ENCODE measurements around the gene MKNK1.

Gene MKNK1

DNA sequence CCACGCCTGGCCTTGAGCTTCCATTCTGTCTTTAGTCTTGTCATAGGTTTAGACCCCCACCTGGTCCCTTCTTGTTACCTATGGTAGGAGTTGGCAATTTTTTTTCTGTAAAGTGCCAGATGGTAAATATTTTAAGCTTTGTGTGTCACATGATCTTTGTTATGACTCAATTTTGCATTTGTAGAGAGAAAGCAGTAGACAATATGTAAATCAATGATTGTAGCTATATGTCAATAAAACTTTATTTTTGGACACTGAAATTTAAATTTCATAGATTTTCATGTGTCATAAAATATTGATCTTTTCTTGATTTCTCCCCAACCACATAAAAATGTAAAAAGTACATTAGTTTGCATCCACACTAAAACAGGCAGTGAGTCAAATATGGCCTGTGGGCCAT lies 8.0 kb downstream of the MKNK1 start:
- no peak overlapping the region for H3K4me3 ChIP-seq (ENCODE audit: control insufficient read depth, low read depth, low read length)
- no peak for DNase-seq (ENCODE audit: low read depth)
- TF ChIP-seq, protein P1, sequence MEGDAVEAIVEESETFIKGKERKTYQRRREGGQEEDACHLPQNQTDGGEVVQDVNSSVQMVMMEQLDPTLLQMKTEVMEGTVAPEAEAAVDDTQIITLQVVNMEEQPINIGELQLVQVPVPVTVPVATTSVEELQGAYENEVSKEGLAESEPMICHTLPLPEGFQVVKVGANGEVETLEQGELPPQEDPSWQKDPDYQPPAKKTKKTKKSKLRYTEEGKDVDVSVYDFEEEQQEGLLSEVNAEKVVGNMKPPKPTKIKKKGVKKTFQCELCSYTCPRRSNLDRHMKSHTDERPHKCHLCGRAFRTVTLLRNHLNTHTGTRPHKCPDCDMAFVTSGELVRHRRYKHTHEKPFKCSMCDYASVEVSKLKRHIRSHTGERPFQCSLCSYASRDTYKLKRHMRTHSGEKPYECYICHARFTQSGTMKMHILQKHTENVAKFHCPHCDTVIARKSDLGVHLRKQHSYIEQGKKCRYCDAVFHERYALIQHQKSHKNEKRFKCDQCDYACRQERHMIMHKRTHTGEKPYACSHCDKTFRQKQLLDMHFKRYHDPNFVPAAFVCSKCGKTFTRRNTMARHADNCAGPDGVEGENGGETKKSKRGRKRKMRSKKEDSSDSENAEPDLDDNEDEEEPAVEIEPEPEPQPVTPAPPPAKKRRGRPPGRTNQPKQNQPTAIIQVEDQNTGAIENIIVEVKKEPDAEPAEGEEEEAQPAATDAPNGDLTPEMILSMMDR (IDR thresholded peaks at IDR 0.05; ENCODE audit: control insufficient read depth, insufficient read depth, low read depth, low read length, missing control alignments): no peak

DNA sequence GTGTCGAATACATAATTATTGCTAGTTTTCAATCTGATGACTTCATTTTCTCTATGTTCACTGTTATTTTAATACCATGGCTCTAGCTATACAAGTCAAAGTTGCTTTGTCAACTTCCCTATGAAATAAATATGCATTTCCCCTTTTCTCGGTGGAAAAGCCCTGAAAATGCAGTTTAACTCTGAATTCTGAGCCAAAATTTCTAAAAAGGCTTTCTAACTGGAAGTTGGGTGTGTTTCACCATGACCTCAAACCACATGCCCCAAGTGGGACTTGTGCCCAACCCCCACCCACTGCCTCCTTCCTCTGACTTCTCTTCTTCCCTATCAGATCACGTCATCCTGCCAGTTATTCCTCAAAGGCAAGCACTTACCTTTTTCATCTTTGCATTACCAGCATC lies 8.9 kb downstream of the MKNK1 start:
- no peak overlapping the region for H3K4me3 ChIP-seq (ENCODE audit: control insufficient read depth, low read depth, low read length)
- no peak for DNase-seq (ENCODE audit: low read depth)
- TF ChIP-seq, protein P1 (IDR thresholded peaks at IDR 0.05; ENCODE audit: control insufficient read depth, insufficient read depth, low read depth, low read length, missing control alignments): no peak

- no peak for DNase-seq (ENCODE audit: low read depth)
- H3K4me3 ChIP-seq (ENCODE audit: control insufficient read depth, low read depth, low read length): no peak overlapping the region
- TF ChIP-seq, protein P1 (IDR thresholded peaks at IDR 0.05; ENCODE audit: control insufficient read depth, insufficient read depth, low read depth, low read length, missing control alignments): no peak
These were observed 10.0 kb downstream of the MKNK1 start for GRCh38 chr1:46594063-46594462.

DNA sequence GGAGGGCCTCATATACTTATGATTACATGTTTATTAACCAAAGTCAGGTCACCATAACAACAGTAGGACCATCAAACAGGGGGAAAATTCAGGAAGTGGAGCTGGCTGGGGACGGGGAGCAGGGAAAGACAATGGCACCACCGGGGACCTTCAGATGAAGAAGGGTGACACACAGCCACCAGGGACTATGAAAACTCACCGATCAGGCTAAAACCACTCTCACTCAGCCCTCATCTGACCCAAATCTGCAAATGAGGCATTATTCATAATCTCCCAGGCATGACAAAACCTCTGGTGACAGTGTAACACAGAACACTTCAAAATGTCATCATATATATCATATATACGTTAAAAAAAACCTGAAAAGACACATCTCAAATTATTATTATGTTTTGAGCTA lies 11.2 kb downstream of the MKNK1 start:
- DNase-seq (ENCODE audit: low read depth): no peak
- H3K4me3 ChIP-seq (ENCODE audit: control insufficient read depth, low read depth, low read length): no peak overlapping the region
- TF ChIP-seq, protein P1 (IDR thresholded peaks at IDR 0.05; ENCODE audit: control insufficient read depth, insufficient read depth, low read depth, low read length, missing control alignments): no peak

- DNase-seq (ENCODE audit: low read depth): no peak
- TF ChIP-seq, protein P1 (IDR thresholded peaks at IDR 0.05; ENCODE audit: control insufficient read depth, insufficient read depth, low read depth, low read length, missing control alignments): no peak
- H3K4me3 ChIP-seq (ENCODE audit: control insufficient read depth, low read depth, low read length): no peak overlapping the region
These were observed 14.5 kb downstream of the MKNK1 start for GRCh38 chr1:46589529-46589928.

GRCh38 chr1:46587069-46587468 lies 17.0 kb downstream of the MKNK1 start:
- TF ChIP-seq, protein P1 (IDR thresholded peaks at IDR 0.05; ENCODE audit: control insufficient read depth, insufficient read depth, low read depth, low read length, missing control alignments): no peak
- no peak for DNase-seq (ENCODE audit: low read depth)
- no peak overlapping the region for H3K4me3 ChIP-seq (ENCODE audit: control insufficient read depth, low read depth, low read length)

All from AG09309 (cell line).